K562 (cell line): Measurements from ENCODE around the gene DOK7. TPM values are rescaled to one million over a fixed set of nuclear protein-coding genes. Genes with fewer than 3 reads are reported as not detected.

Experiments
- ATAC-seq: fragments of 200-7000 bp; cut with Tn5 transposase; 3 replicates; pipeline ENCODE4 v1.9.1; 2020; ENCODE audit warnings: moderate library complexity
- BruUV-seq: library from RNA; stranded (reverse); fragments of 400-500 nt; replicated peaks from 2 replicates; lab custom pipeline; 2021; lab: Mats Ljungman, UMichigan
- CTCF ChIA-PET: fragments of 300-600 bp; formaldehyde crosslinking; extraction: SDS; loops from one replicate; lab custom pipeline; 2021; ENCODE audit warnings: low intra/inter-chr PET ratio; lab: Yijun Ruan, JAX
- POLR2A ChIA-PET: fragments of 300-600, 350-650 bp; sonication (Branson Sonifier 250); formaldehyde crosslinking; extraction: SDS; loops from one replicate; lab custom pipeline; 2021; ENCODE audit warnings: antibody characterized with exemption, inconsistent platforms; lab: Yijun Ruan, JAX
- DNase-seq, 4 experiments: peaks; one replicate each; pipeline versions ENCODE4 v3.0.0 to v3.0.0-alpha.2; 2011 to 2018; ENCODE audit warnings: low spot score in 3 of 4, mixed read lengths in 3 of 4; ENCODE audit errors: extremely low read depth in 1 of 4
- FAIRE-seq: peaks from 2 replicates; lab custom pipeline; 2011; peaks lifted over from hg19 to GRCh38; lab: Jason Lieb, UNC
- H2AFZ ChIP-seq: 2 replicates; pipeline ENCODE4 v1.6.0; 2011; ENCODE audit warnings: low read depth, low read length, control low read depth, inconsistent platforms
- H3K27ac ChIP-seq: fragments of 200-600 bp; 3 replicates; pipeline ENCODE4 v1.8.0; 2011; ENCODE audit warnings: low read depth, mild to moderate bottlenecking, control low read depth, inconsistent platforms, low read length, moderate library complexity, mixed read lengths; ENCODE audit errors: extremely low read depth
- H3K27me3 ChIP-seq, 2 experiments: fragments of 300-600 bp in 1 of 2; 2 replicates in 1 of 2; 3 replicates in 1 of 2; pipeline versions ENCODE4 v1.6.0 to v1.8.0; 2011; ENCODE audit warnings: inconsistent platforms in 2 of 2, low read length in 2 of 2, mild to moderate bottlenecking in 1 of 2, mixed read lengths in 1 of 2, moderate library complexity in 1 of 2; ENCODE audit not compliant: control insufficient read depth in 2 of 2, insufficient read depth in 2 of 2
- H3K36me3 ChIP-seq: fragments of 300-600 bp; 3 replicates; pipeline ENCODE4 v1.8.0; 2011; ENCODE audit warnings: mild to moderate bottlenecking, low read length, inconsistent platforms; ENCODE audit not compliant: control insufficient read depth, insufficient read depth
- H3K4me1 ChIP-seq, 2 experiments: fragments of 200-600 bp in 1 of 2; replicated peaks in 1 of 2; 2 replicates in 1 of 2; 3 replicates in 1 of 2; pipeline versions ENCODE4 v1.5.1 to v1.8.0; 2011; ENCODE audit warnings: inconsistent platforms in 2 of 2, low read length in 2 of 2, mild to moderate bottlenecking in 1 of 2, mixed read lengths in 1 of 2, moderate library complexity in 1 of 2; ENCODE audit not compliant: control insufficient read depth in 2 of 2, insufficient read depth in 2 of 2
- H3K4me2 ChIP-seq: 2 replicates; pipeline ENCODE4 v1.6.1; 2011; ENCODE audit warnings: low read length, control low read depth, inconsistent platforms, mixed read lengths; ENCODE audit not compliant: insufficient read depth
- H3K4me3 ChIP-seq: fragments of 200-600 bp; sonication (generic), shearing (Covaris generic); 2 replicates; pipeline ENCODE4 v1.5.1; 2016; ENCODE audit warnings: control low read depth, inconsistent platforms
- H3K79me2 ChIP-seq: fragments of 200-600 bp; 3 replicates; pipeline ENCODE4 v1.8.0; 2011; ENCODE audit warnings: low read length, inconsistent platforms; ENCODE audit not compliant: control insufficient read depth, insufficient read depth
- H3K9ac ChIP-seq, 2 experiments: 2 replicates each; pipeline versions ENCODE4 v1.6.0 to v1.6.1; 2011; ENCODE audit warnings: low read depth in 2 of 2, low read length in 2 of 2, control low read depth in 1 of 2, inconsistent platforms in 1 of 2, mild to moderate bottlenecking in 1 of 2, mixed read lengths in 1 of 2; ENCODE audit not compliant: insufficient read depth in 1 of 2
- H3K9me1 ChIP-seq: one replicate; pipeline ENCODE4 v1.6.0; 2011; ENCODE audit warnings: inconsistent platforms, mild to moderate bottlenecking, low read length, moderate library complexity; ENCODE audit not compliant: control insufficient read depth, insufficient read depth
- H3K9me3 ChIP-seq: replicated peaks from 2 replicates; pipeline ENCODE4 v1.5.1; 2011; ENCODE audit warnings: low read depth, low read length, inconsistent platforms; ENCODE audit not compliant: control insufficient read depth, insufficient read depth
- H4K20me1 ChIP-seq: replicated peaks from 2 replicates; pipeline ENCODE4 v1.6.1; 2011; ENCODE audit warnings: low read length, inconsistent platforms, mixed read lengths; ENCODE audit not compliant: control insufficient read depth, insufficient read depth
- ARID3B ChIP-seq: fragments of 250-450 bp; sonication (Bioruptor Pico); IDR thresholded peaks from 2 replicates; pipeline ENCODE4 v1.4.0; 2020; ENCODE audit warnings: borderline replicate concordance
- GATAD2B ChIP-seq: fragments of 450-650 bp; IDR thresholded peaks from 2 replicates; pipeline ENCODE4 v1.6.1; 2017; ENCODE audit warnings: mild to moderate bottlenecking, borderline replicate concordance
- HIVEP1 ChIP-seq: fragments of 250-450 bp; sonication (Bioruptor Pico); IDR thresholded peaks from 2 replicates; pipeline ENCODE4 v1.4.0; 2020; ENCODE audit warnings: mild to moderate bottlenecking
- JUNB ChIP-seq: fragments of 450-650 bp; formaldehyde crosslinking; conservative IDR thresholded peaks from 2 replicates; pipeline ENCODE4 v1.4.0; 2020; ENCODE audit warnings: mild to moderate bottlenecking
- MCM7 ChIP-seq, 2 experiments: fragments of 450-650 bp; IDR thresholded peaks; 2 replicates each; pipeline ENCODE4 v1.6.1; 2016 to 2018
- NCOA2 ChIP-seq, 2 experiments: fragments of 450-650 bp; IDR thresholded peaks; 2 replicates each; pipeline ENCODE4 v1.6.1; 2018; ENCODE audit warnings: mild to moderate bottlenecking in 2 of 2, moderate library complexity in 1 of 2; ENCODE audit not compliant: partially characterized antibody in 2 of 2
- SMAD3 ChIP-seq: fragments of 450-650 bp; formaldehyde crosslinking; conservative IDR thresholded peaks from 2 replicates; pipeline ENCODE4 v1.4.0; 2020; ENCODE audit warnings: mild to moderate bottlenecking
- ZBTB33 ChIP-seq: sonication (generic); formaldehyde crosslinking; IDR thresholded peaks from 2 replicates; pipeline ENCODE4 v1.8.1; 2023; ENCODE audit warnings: mild to moderate bottlenecking, missing genetic modification reagents
- ZBTB9 ChIP-seq: fragments of 450-650 bp; formaldehyde crosslinking; IDR thresholded peaks from 2 replicates; pipeline ENCODE4 v1.4.0; 2020; ENCODE audit warnings: mild to moderate bottlenecking, moderate library complexity
- ZC3H4 ChIP-seq: sonication (generic); formaldehyde crosslinking; IDR thresholded peaks from 2 replicates; pipeline ENCODE4 v1.9.0; 2021; ENCODE audit warnings: missing genetic modification reagents, borderline replicate concordance
- ZNF354B ChIP-seq: fragments of 250-450 bp; sonication (Bioruptor Pico); IDR thresholded peaks from 2 replicates; pipeline ENCODE4 v1.4.0; 2020
- ZNF398 ChIP-seq: fragments of 250-450 bp; sonication (Bioruptor Pico); IDR thresholded peaks from 2 replicates; pipeline ENCODE4 v1.8.0; 2021; ENCODE audit warnings: moderate library complexity, mild to moderate bottlenecking, inconsistent platforms
- ZNF507 ChIP-seq: conservative IDR thresholded peaks from 2 replicates; pipeline ENCODE4 v1.6.1; 2017; ENCODE audit warnings: missing genetic modification characterization, missing compliant biosample characterization
- ZNF512 ChIP-seq: IDR thresholded peaks from 2 replicates; pipeline ENCODE4 v1.6.1; 2016; ENCODE audit warnings: missing genetic modification characterization, missing compliant biosample characterization
- WGBS: fragments of 100-300 bp; shearing (Covaris generic); methylation state at CpG from one replicate; pipeline ENCODE4 v1.1.6; 2016; ENCODE audit warnings: low coverage, mixed read lengths; ENCODE audit not compliant: insufficient coverage; ENCODE audit errors: missing lambda C conversion rate; 5-methylcytosine and 5-hydroxymethylcytosine counted together
- in situ Hi-C: fragments of 300-500 bp; cut with MboI; formaldehyde crosslinking; loops from 4 replicates; pipeline ENCODE4 v1.15.0; 2018; ENCODE audit warnings: inconsistent platforms, mixed read lengths
- intact Hi-C: fragments of 100-400 bp; cut with micrococcal nuclease; formaldehyde crosslinking; loops from 2 replicates; pipeline ENCODE4 v1.14.2; 2022
- polyA plus RNA-seq, 8 experiments: library from polyadenylated mRNA; depleted of rRNA in 4 of 8; stranded (reverse) in 5 of 8; unstranded in 3 of 8; fragments of >200 nt; fragmentation: Nextera tagmentation in 2 of 8; fragmentation: Illumina TruSeq in 1 of 8; extraction: Ambion mirVana in 2 of 8; extraction: Trizol in 1 of 8; gene quantifications; 2 replicates each; pipeline versions ENCODE4 v1.2.1 to v1.2.3, GENCODE V29; 2011 to 2014; ENCODE audit warnings: inconsistent platforms in 1 of 8, missing spikeins in 1 of 8
- total RNA-seq, 7 experiments: library from RNA; depleted of rRNA in 6 of 7; stranded (reverse); fragments of >200 nt in 6 of 7; fragmentation: Illumina TruSeq in 2 of 7; extraction: Trizol in 2 of 7; gene quantifications; 2 replicates each; pipeline versions ENCODE4 v1.2.1 to v1.2.3, GENCODE V29; 2011 to 2021; ENCODE audit warnings: low replicate concordance in 1 of 7

The DOK7 gene
- total and polyA plus RNA-seq, 9 of the 15 experiments (the other 6 are each of a cell fraction or from before 2014, with no cell fraction given): not detected

- 95% methylated on average over 19 of the region's 24 CpGs for WGBS
- TF ChIP-seq ZBTB9 (CRISPR knock-in tag): no peak
- TF ChIP-seq HIVEP1: no peak
- TF ChIP-seq ZNF398 (CRISPR knock-in tag): no peak
- no peak for TF ChIP-seq JUNB (CRISPR knock-in tag)
- no peak for TF ChIP-seq ZBTB33 (CRISPR knock-in tag)
- no peak for TF ChIP-seq ZC3H4
- TF ChIP-seq NCOA2 (IDR thresholded peaks at IDR 0.05; ENCODE audit: partially characterized antibody in 2 of 2): no peak
- no peak for TF ChIP-seq ZNF512 (tag)
- TF ChIP-seq GATAD2B: no peak
- no peak for TF ChIP-seq ZNF354B (CRISPR knock-in tag)
- no peak for TF ChIP-seq ZNF507 (tag)
- TF ChIP-seq MCM7 (IDR thresholded peaks at IDR 0.05): no peak
- no peak for TF ChIP-seq SMAD3 (CRISPR knock-in tag)
- no peak for TF ChIP-seq ARID3B (CRISPR knock-in tag)
- ChIA-PET POLR2A (no interaction called here), CTCF (no interaction called here)
- Histone ChIP-seq H3K27ac (no peak overlapping the region), H3K36me3 (peaks cover 72% of the 10 kb centered on the region; the same call in 2 of the 3 replicates), H3K4me2 (no peak overlapping the region), H2AFZ (no peak overlapping the region), H3K79me2 (peaks cover 7% of the 10 kb centered on the region), H3K9me1 (no peaks in the 10 kb centered on the region), H3K4me1 (peaks cover 0 to 29% of the 10 kb centered on the region in 2 experiments; a peak in 2 of 5 replicates), H4K20me1 (peaks cover 7% of the 10 kb centered on the region; the same call in 1 of the 2 replicates), H3K9ac (no peak overlapping the region), H3K9me3 (no peaks in the 10 kb centered on the region), H3K4me3 (no peak overlapping the region), H3K27me3 (no peaks in the 10 kb centered on the region)
- ATAC-seq (no peak), DNase-seq (no peak), FAIRE-seq (no peak)
- in situ Hi-C loops: no loop called here
- BruUV-seq: no TSS peak
- intact Hi-C loops: no loop called here
These were observed 60.6 kb downstream of the DOK7 start for GRCh38 chr4:3523628-3524221.
